NT2/D1 (cell line): ENCODE results near the gene VN1R4.
"Not testable (repeated sequence)": the region's sequence is repeated elsewhere in the genome, so short reads cannot be mapped to it uniquely, and the experiment has no call there.

Experiments
- DNase-seq: peaks from one replicate; pipeline ENCODE4 v3.0.0-alpha.2; 2011; ENCODE audit warnings: low read depth, low spot score
- H3K27me3 ChIP-seq: 2 replicates; pipeline ENCODE4 v1.6.0; 2011; ENCODE audit warnings: mild to moderate bottlenecking; ENCODE audit not compliant: insufficient read length, insufficient read depth
- H3K36me3 ChIP-seq: 2 replicates; pipeline ENCODE4 v1.6.1; 2011; ENCODE audit warnings: mild to moderate bottlenecking, low read length, mixed read lengths; ENCODE audit not compliant: insufficient read depth, insufficient read length
- H3K4me1 ChIP-seq: 2 replicates; pipeline ENCODE4 v1.5.1; 2011; ENCODE audit not compliant: insufficient read depth, insufficient read length
- H3K4me3 ChIP-seq: 2 replicates; pipeline ENCODE4 v1.5.1; 2011; ENCODE audit warnings: low read depth; ENCODE audit not compliant: insufficient read length
- H3K9ac ChIP-seq: 2 replicates; pipeline ENCODE4 v1.6.0; 2011; ENCODE audit warnings: low read depth; ENCODE audit not compliant: insufficient read length
- H3K9me3 ChIP-seq: 2 replicates; pipeline ENCODE4 v1.5.1; 2011; ENCODE audit warnings: mild to moderate bottlenecking, low read length; ENCODE audit not compliant: insufficient read depth
- SUZ12 ChIP-seq: IDR thresholded peaks from 2 replicates; pipeline ENCODE4 v1.6.1; 2011; ENCODE audit not compliant: insufficient read length, insufficient read depth; ENCODE audit errors: extremely low read depth
- YY1 ChIP-seq: IDR thresholded peaks from 2 replicates; pipeline ENCODE4 v1.6.1; 2011; ENCODE audit not compliant: insufficient read length, insufficient read depth
- ZNF274 ChIP-seq: IDR thresholded peaks from 2 replicates; pipeline ENCODE4 v1.6.1; 2011; ENCODE audit warnings: mild to moderate bottlenecking, low read depth, low read length

Gene VN1R4

GRCh38 chr19:53285087-53285486, 17.6 kb upstream of the VN1R4 start:
- H3K36me3 ChIP-seq, result no peaks in the 10 kb centered on the region
- no peak for TF ChIP-seq YY1
- no peak for TF ChIP-seq ZNF274
- TF ChIP-seq SUZ12, result no peak
- H3K4me1 ChIP-seq, result no peaks in the 10 kb centered on the region
- no peaks in the 10 kb centered on the region for H3K9me3 ChIP-seq
- no peak overlapping the region for H3K9ac ChIP-seq
- H3K27me3 ChIP-seq, result no peaks in the 10 kb centered on the region
- DNase-seq, result no peak
- H3K4me3 ChIP-seq, result no peak overlapping the region

- not testable (repeated sequence) for H3K27me3 ChIP-seq, H3K4me1 ChIP-seq, H3K9ac ChIP-seq, DNase-seq, H3K36me3 ChIP-seq, H3K9me3 ChIP-seq, H3K4me3 ChIP-seq
These were observed 14.4 kb upstream of the VN1R4 start for GRCh38 chr19:53281947-53282346.

GRCh38 chr19:53275480-53275879, 8.0 kb upstream of the VN1R4 start:
- no peaks in the 10 kb centered on the region for H3K27me3 ChIP-seq
- no peaks in the 10 kb centered on the region for H3K9me3 ChIP-seq

GRCh38 chr19:53272044-53272443, 4.5 kb upstream of the VN1R4 start:
- Histone ChIP-seq H3K9me3 (no peaks in the 10 kb centered on the region), H3K4me3 (no peak overlapping the region), H3K4me1 (no peaks in the 10 kb centered on the region), H3K9ac (no peak overlapping the region), H3K27me3 (no peaks in the 10 kb centered on the region), H3K36me3 (no peaks in the 10 kb centered on the region)
- TF ChIP-seq ZNF274, result no peak
- no peak for TF ChIP-seq SUZ12
- TF ChIP-seq YY1, result no peak
- DNase-seq, result no peak

More at GRCh38 chr19:53275480-53275879, 8.0 kb upstream of the VN1R4 start:
- Histone ChIP-seq H3K36me3 (no peaks in the 10 kb centered on the region), H3K4me1 (no peaks in the 10 kb centered on the region), H3K4me3 (no peak overlapping the region), H3K9ac (no peak overlapping the region)
- no peak for TF ChIP-seq SUZ12
- TF ChIP-seq ZNF274, result no peak
- TF ChIP-seq YY1, result no peak
- no peak for DNase-seq

DNA sequence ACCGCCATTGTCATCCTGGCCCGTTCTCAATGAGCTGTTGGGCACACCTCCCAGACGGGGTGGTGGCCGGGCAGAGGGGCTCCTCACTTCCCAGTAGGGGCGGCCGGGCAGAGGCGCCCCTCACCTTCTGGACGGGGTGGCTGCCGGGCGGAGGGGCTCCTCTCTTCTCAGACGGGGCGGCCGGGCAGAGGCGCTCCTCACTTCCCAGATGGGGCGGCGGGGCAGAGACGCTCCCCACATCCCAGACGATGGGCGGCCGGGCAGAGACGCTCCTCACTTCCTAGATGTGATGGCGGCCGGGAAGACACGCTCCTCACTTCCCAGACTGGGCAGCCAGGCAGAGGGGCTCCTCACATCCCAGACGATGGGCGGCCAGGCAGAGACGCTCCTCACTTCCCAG, 2.3 kb upstream of the VN1R4 start:
- H3K4me1 ChIP-seq, H3K27me3 ChIP-seq, H3K36me3 ChIP-seq, H3K9me3 ChIP-seq, DNase-seq, H3K4me3 ChIP-seq, H3K9ac ChIP-seq: not testable (repeated sequence)

GRCh38 chr19:53257715-53258342, 9.7 kb downstream of the VN1R4 start, which contains the start of gene VN1R2:
Gene VN1R2 (plus strand): TSS chr19:53258292. CDS start chr19:53258376, 84 bp downstream.
- H3K36me3 ChIP-seq, H3K4me1 ChIP-seq, H3K4me3 ChIP-seq, H3K27me3 ChIP-seq, DNase-seq, H3K9ac ChIP-seq: not testable (repeated sequence)
- H3K9me3 ChIP-seq, result peaks cover 19% of the 10 kb centered on the region

DNA sequence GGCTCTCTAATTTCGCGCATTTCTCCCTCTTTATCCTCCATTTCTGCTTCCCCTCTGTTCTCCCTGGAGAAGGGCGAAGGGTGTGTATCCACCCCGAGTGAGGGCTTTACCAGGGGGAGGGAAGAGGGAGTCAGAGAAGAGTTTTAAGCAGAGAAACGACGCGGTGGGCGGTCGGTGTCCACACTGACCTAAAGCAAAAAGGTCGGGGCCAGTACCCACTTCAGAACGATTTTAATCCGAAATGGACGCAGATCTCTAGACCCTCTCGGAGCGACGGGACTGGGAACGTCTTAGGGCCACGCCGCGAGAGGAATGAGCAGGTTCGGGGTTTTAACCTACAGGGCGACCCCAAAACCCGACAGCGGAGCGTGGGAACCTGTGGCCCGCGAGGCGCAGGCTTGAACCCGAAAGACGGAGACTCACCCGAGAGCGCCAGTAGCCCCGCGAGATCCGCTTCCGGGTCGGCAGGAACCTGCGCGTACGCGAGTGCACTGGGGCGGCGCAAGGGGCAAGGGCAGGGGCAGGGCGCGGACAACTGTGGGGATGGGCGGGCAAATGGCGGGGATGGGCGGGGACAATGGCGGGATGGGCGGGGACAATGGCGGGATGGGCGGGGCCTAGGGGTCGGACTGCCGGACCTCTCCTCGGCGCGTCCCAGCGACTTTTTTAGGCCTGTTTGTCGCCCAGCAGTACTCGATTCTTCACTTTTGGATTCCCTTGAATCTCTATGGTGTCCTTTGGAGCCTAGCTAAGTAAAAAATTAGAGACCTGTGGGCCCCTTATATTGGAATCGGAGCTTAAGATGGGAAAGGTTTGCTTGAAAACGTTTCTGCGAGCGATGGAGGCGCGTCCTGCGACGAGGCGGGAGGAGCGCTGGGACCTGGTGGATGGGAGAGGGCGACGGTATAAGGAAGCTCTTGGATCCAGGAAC, 12.8 kb downstream of the VN1R4 start, which contains the start of gene ZNF677:
TSS of gene ZNF677 (minus strand) at position 463 of the 931 bp plus-strand sequence. CDS start 3,323 bp downstream, outside the sequence.
- Histone ChIP-seq H3K4me1 (no peaks in the 10 kb centered on the region), H3K36me3 (peaks cover 31% of the 10 kb centered on the region), H3K9ac (peak within 1 kb of the TSS; percentile 85), H3K4me3 (peak within 1 kb of the TSS; percentile 82), H3K9me3 (peaks cover 45% of the 10 kb centered on the region), H3K27me3 (no peaks in the 10 kb centered on the region)
- TF ChIP-seq SUZ12 (no peak), ZNF274 (no peak), YY1 (no peak)
- DNase-seq, result peak; percentile 61
